ENCODE data around the gene SPP1. TPM values are rescaled to one million over a fixed set of nuclear protein-coding genes. Genes with fewer than 3 reads are reported as not detected.
"Not testable (repeated sequence)": the region's sequence is repeated elsewhere in the genome, so short reads cannot be mapped to it uniquely, and the experiment has no call there.

SPP1 gene
- total RNA-seq, 1 donor from 2014 or later, result not detected

- DNase-seq (ENCODE audit: low read depth) (peak; percentile 52), FAIRE-seq (peak; percentile 90)
- Histone ChIP-seq H3K27me3 (ENCODE audit: control insufficient read depth, insufficient read depth, low read length) (no peaks in the 10 kb centered on the region), H3K36me3 (ENCODE audit: control insufficient read depth, insufficient read depth, low read length) (no peaks in the 10 kb centered on the region), H3K4me3 (ENCODE audit: low read depth, low read length) (no peak overlapping the region)
- peak; percentile 92 for TF ChIP-seq CTCF (IDR thresholded peaks at IDR 0.05; ENCODE audit: insufficient read depth, low read length, severe bottlenecking)
Observed at GRCh38 chr4:87985097-87985886, 9.8 kb downstream of the SPP1 start.

- TF ChIP-seq CTCF (IDR thresholded peaks at IDR 0.05; ENCODE audit: insufficient read depth, low read length, severe bottlenecking), result no peak
- H3K27me3 ChIP-seq (ENCODE audit: control insufficient read depth, insufficient read depth, low read length), result no peaks in the 10 kb centered on the region
- no peak for FAIRE-seq
- no peaks in the 10 kb centered on the region for H3K36me3 ChIP-seq (ENCODE audit: control insufficient read depth, insufficient read depth, low read length)
- H3K4me3 ChIP-seq (ENCODE audit: low read depth, low read length), result no peak overlapping the region
- no peak for DNase-seq (ENCODE audit: low read depth)
Observed at GRCh38 chr4:87985887-87986200, 10.3 kb downstream of the SPP1 start.

GRCh38 chr4:87986508-87986907 lies 11.0 kb downstream of the SPP1 start:
- no peaks in the 10 kb centered on the region for H3K27me3 ChIP-seq (ENCODE audit: control insufficient read depth, insufficient read depth, low read length)
- H3K36me3 ChIP-seq (ENCODE audit: control insufficient read depth, insufficient read depth, low read length), result no peaks in the 10 kb centered on the region
- FAIRE-seq (no peak), DNase-seq (ENCODE audit: low read depth) (no peak)
- TF ChIP-seq CTCF (IDR thresholded peaks at IDR 0.05; ENCODE audit: insufficient read depth, low read length, severe bottlenecking), result no peak
- no peak overlapping the region for H3K4me3 ChIP-seq (ENCODE audit: low read depth, low read length)

GRCh38 chr4:87989765-87990164 lies 14.3 kb downstream of the SPP1 start:
- Histone ChIP-seq H3K27me3 (ENCODE audit: control insufficient read depth, insufficient read depth, low read length) (no peaks in the 10 kb centered on the region), H3K4me3 (ENCODE audit: low read depth, low read length) (no peak overlapping the region), H3K36me3 (ENCODE audit: control insufficient read depth, insufficient read depth, low read length) (no peaks in the 10 kb centered on the region)
- DNase-seq (ENCODE audit: low read depth), result no peak
- FAIRE-seq, result no peak
- no peak for TF ChIP-seq CTCF (IDR thresholded peaks at IDR 0.05; ENCODE audit: insufficient read depth, low read length, severe bottlenecking)

- Histone ChIP-seq H3K36me3 (ENCODE audit: control insufficient read depth, insufficient read depth, low read length) (no peaks in the 10 kb centered on the region), H3K4me3 (ENCODE audit: low read depth, low read length) (no peak overlapping the region), H3K27me3 (ENCODE audit: control insufficient read depth, insufficient read depth, low read length) (no peaks in the 10 kb centered on the region)
- TF ChIP-seq CTCF (IDR thresholded peaks at IDR 0.05; ENCODE audit: insufficient read depth, low read length, severe bottlenecking), result no peak
- FAIRE-seq (no peak), DNase-seq (ENCODE audit: low read depth) (no peak)
Observed at GRCh38 chr4:87995435-87995834, 19.9 kb downstream of the SPP1 start.

- H3K36me3 ChIP-seq (ENCODE audit: control insufficient read depth, insufficient read depth, low read length); H3K27me3 ChIP-seq (ENCODE audit: control insufficient read depth, insufficient read depth, low read length); H3K4me3 ChIP-seq (ENCODE audit: low read depth, low read length); DNase-seq (ENCODE audit: low read depth); FAIRE-seq: not testable (repeated sequence)
- peak; percentile 4 for TF ChIP-seq CTCF (IDR thresholded peaks at IDR 0.05; ENCODE audit: insufficient read depth, low read length, severe bottlenecking)
Observed at GRCh38 chr4:87999191-87999691, 23.7 kb downstream of the SPP1 start.

Measured in bronchial epithelial cell (primary cell).